Body of pancreas (tissue), 4 donors: ENCODE results near the gene TCEANC2. TPM values are rescaled to one million over a fixed set of nuclear protein-coding genes. Genes with fewer than 3 reads are reported as not detected.

Experiments used
- ATAC-seq: fragments of 150-250 bp; one replicate; pipeline ENCODE4 v1.9.1; 2016
- DNase-seq, 4 donors: peaks; one replicate each; pipeline ENCODE4 v3.0.0-alpha.2; 2019
- H3K27ac ChIP-seq, 4 donors: fragments of 200-600 bp; sonication (generic); 1 replicate in 3 of 4; 2 replicates in 1 of 4; pipeline versions ENCODE4 v1.5.1 to v1.6.1; 2016 to 2019; ENCODE audit warnings: mild to moderate bottlenecking in 1 of 4, mixed read lengths in 1 of 4, moderate library complexity in 1 of 4
- H3K27me3 ChIP-seq, 2 donors: fragments of 200-600 bp; sonication (generic); one replicate each; pipeline ENCODE4 v1.6.0; 2016; ENCODE audit warnings: mild to moderate bottlenecking in 1 of 2
- H3K36me3 ChIP-seq, 2 donors: fragments of 200-600 bp; sonication (generic); replicated peaks in 1 of 2; 2 replicates each; pipeline ENCODE4 v1.5.1; 2016; ENCODE audit warnings: low read depth in 2 of 2; ENCODE audit not compliant: insufficient read depth in 1 of 2
- H3K4me1 ChIP-seq: fragments of 200-600 bp; sonication (generic); one replicate; pipeline ENCODE4 v1.6.0; 2016
- H3K4me3 ChIP-seq, 2 donors: fragments of 200-600 bp; sonication (generic); 1 replicate in 1 of 2; 2 replicates in 1 of 2; pipeline ENCODE4 v1.5.1; 2016 to 2019
- H3K9me3 ChIP-seq, 3 donors: fragments of 200-600 bp; sonication (generic); 1 replicate in 2 of 3; 2 replicates in 1 of 3; pipeline ENCODE4 v1.5.1; 2016
- CTCF ChIP-seq, 7 experiments: fragments of 450-650 bp in 4 of 7; fragments of 200-600 bp in 3 of 7; sonication (generic) in 3 of 7; IDR thresholded peaks; one replicate each; pipeline ENCODE4 v1.5.1; 2016 to 2019; ENCODE audit warnings: antibody characterized with exemption in 7 of 7
- POLR2A ChIP-seq, 3 donors: fragments of 450-650 bp; IDR thresholded peaks; one replicate each; pipeline ENCODE4 v1.6.1; 2016; ENCODE audit warnings: antibody characterized with exemption in 3 of 3, mild to moderate bottlenecking in 2 of 3
- WGBS, 2 donors: methylation state at CpG; one replicate each; pipeline ENCODE4 v1.1.5; 2017; 5-methylcytosine and 5-hydroxymethylcytosine counted together
- intact Hi-C: fragments of 100-400 bp; cut with DNase I; formaldehyde crosslinking; loops from one replicate; pipeline ENCODE4 v1.15.1; 2023
- total RNA-seq, 2 donors: library from RNA; depleted of rRNA; stranded (reverse); fragments of >200 nt; gene quantifications; one replicate each; pipeline ENCODE4 v1.1.0, GENCODE V29; 2016

The TCEANC2 gene
- total RNA-seq, 2 donors from 2014 or later: 1.3 to 2.9 TPM

GRCh38 chr1:54008876-54009275, 44.5 kb upstream of the TCEANC2 start:
- no peak overlapping the region for H3K27ac ChIP-seq
- WGBS, 2 donors: 64 to 76% methylated on average over 9 to 13 of the region's 13 CpGs
- ATAC-seq (no peak), DNase-seq (no peak)
- no peaks in the 10 kb centered on the region for H3K27me3 ChIP-seq
- TF ChIP-seq POLR2A (IDR thresholded peaks at IDR 0.05) (no peak), CTCF (IDR thresholded peaks at IDR 0.05) (no peak)
- no peaks in the 10 kb centered on the region for H3K4me1 ChIP-seq
- H3K36me3 ChIP-seq: no peaks in the 10 kb centered on the region
- H3K4me3 ChIP-seq: no peak overlapping the region
- intact Hi-C loops: no loop called here
- no peaks in the 10 kb centered on the region for H3K9me3 ChIP-seq

DNA sequence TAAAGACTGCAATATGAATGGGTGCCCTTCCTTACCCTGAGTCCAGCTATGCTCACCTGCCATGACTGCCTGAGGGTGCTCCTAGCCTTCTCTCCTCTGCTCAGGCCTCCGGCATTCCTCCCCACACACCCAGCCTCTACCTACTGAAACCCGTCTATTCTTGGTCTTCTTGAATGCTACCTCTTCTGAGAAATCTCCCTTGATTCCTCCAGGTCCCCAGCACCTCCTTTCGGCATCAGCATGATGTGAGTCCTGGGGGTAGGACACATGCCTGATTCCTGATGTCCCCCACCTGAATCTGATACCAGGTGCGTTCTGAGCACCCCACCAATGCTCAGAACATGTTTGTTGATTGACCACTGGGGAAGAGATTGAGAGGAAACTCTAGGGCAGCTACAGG, 44.0 kb upstream of the TCEANC2 start:
- no peak overlapping the region for H3K27ac ChIP-seq
- H3K36me3 ChIP-seq: no peaks in the 10 kb centered on the region
- no peak overlapping the region for H3K4me3 ChIP-seq
- no peak for ATAC-seq
- H3K4me1 ChIP-seq: no peaks in the 10 kb centered on the region
- H3K9me3 ChIP-seq: no peaks in the 10 kb centered on the region
- TF ChIP-seq CTCF (IDR thresholded peaks at IDR 0.05) (no peak), POLR2A (IDR thresholded peaks at IDR 0.05) (no peak)
- 61 to 76% methylated on average over 4 of the region's 4 CpGs for WGBS, 2 donors
- H3K27me3 ChIP-seq: no peaks in the 10 kb centered on the region
- intact Hi-C loops: no loop called here
- DNase-seq: no peak

DNA sequence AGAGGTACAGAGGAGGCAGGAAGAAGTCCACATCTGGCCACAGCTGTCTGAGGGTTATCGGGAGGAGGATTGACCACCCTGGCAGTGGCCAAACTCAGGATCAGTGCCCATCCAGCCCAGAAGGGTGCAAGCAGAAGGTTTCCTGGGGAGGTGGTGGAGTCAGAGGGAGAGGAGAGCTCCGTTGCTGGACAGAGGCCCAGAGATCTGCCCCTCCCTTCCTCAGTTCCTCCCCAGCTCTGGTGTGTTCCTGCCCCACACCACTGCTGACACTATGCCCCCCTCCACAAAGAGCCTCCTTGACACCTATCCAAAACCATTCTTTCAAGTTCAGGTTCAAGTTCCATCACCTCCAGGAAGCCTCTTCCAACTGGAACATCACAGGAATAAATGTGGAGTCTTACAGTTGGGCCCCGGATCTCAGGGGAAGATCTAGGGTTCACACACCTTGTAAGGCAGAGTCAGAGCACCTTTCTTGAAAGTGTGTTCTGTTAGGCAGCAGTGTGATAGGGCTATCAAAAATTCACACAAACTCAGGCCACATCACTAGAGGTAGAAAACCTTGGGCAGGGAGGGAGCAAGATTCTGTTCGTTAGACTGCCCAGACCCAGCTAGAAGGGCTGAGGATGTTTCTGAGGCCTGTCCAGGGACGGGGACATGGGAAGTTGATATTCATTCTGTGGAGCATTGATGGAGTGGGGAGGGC, 42.8 kb upstream of the TCEANC2 start:
- intact Hi-C loops: no loop called here
- 55 to 68% methylated on average over 3 to 5 of the region's 5 CpGs for WGBS, 2 donors
- ATAC-seq (no peak), DNase-seq (no peak)
- Histone ChIP-seq H3K27ac (no peak overlapping the region), H3K4me3 (no peak overlapping the region), H3K36me3 (no peaks in the 10 kb centered on the region), H3K9me3 (no peaks in the 10 kb centered on the region), H3K4me1 (no peaks in the 10 kb centered on the region), H3K27me3 (no peaks in the 10 kb centered on the region)
- TF ChIP-seq POLR2A (IDR thresholded peaks at IDR 0.05) (no peak), CTCF (IDR thresholded peaks at IDR 0.05) (no peak)

DNA sequence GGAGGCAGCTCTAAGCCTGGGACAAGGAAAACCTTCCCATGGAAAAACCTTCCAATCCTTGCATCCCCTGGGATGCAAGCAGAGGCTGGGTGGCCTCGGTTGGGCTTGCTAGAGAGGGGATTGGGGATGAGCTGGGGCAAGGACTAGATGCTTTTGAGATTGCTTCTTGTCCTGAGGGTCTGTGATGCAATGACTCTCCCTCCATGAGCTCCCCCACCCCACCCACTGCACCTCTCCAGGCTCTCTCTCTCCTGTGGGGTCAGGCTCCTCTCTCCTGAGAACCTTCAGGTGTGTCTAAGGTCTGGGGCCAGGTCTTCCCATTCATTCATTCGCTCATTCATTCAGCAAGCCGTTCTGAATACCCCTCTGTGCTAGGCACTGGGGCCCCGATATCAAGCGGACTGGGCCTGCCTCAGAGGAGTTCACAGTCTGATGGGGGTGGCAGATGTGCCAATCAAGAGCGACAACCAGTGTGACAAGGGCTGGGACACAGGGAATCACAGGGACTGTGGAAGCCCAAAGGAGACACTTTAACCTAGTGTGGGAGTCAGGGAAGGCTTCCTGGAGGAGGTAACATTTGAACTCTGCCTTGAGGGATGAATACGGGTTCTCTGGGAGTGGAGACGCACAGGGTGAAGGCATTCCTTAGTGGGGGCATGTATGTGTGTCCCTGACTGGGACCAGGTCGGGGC, 41.9 kb upstream of the TCEANC2 start:
- Histone ChIP-seq H3K4me1 (peaks cover 8% of the 10 kb centered on the region), H3K9me3 (no peaks in the 10 kb centered on the region), H3K36me3 (no peaks in the 10 kb centered on the region), H3K27ac (no peak overlapping the region), H3K27me3 (no peaks in the 10 kb centered on the region), H3K4me3 (no peak overlapping the region)
- ATAC-seq: no peak
- intact Hi-C loops: no loop called here
- no peak for TF ChIP-seq POLR2A (IDR thresholded peaks at IDR 0.05)
- 65 to 73% methylated on average over 9 of the region's 9 CpGs for WGBS, 2 donors
- DNase-seq: no peak

DNA sequence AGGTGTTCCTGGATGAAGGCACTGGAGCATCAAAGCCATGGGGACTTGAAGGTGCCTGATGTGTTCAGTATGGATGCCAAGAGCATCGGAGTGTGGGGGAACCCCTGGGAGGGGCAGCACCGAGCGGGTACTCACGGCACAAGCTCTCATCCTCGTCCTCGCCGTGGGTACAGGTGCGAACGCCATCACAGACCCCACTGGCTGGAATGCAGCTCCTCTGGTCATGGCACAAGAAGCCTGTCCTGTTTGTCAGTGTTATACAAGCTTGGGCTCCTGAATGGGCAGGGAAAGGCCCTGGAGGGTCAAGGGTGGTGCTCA, 41.4 kb upstream of the TCEANC2 start:
- TF ChIP-seq POLR2A (IDR thresholded peaks at IDR 0.05) (no peak), CTCF (IDR thresholded peaks at IDR 0.05) (no peak)
- H3K4me3 ChIP-seq: no peak overlapping the region
- ATAC-seq (no peak), DNase-seq (no peak)
- 64 to 68% methylated on average over 7 to 9 of the region's 9 CpGs for WGBS, 2 donors
- H3K4me1 ChIP-seq: peaks cover 10% of the 10 kb centered on the region
- no peaks in the 10 kb centered on the region for H3K36me3 ChIP-seq
- no peaks in the 10 kb centered on the region for H3K9me3 ChIP-seq
- no peak overlapping the region for H3K27ac ChIP-seq
- H3K27me3 ChIP-seq: no peaks in the 10 kb centered on the region
- intact Hi-C loops: no loop called here
